Fibroblast of peridontal ligament (primary cell): ENCODE results near the gene KAT2A.

ENCODE experiments used
- DNase-seq: peaks from one replicate; pipeline ENCODE4 v3.0.0-alpha.2; 2010; ENCODE audit errors: extremely low read depth

Gene KAT2A

GRCh38 chr17:42135664-42136653 lies 14.8 kb upstream of the KAT2A start:
- peak; percentile 19 for DNase-seq

GRCh38 chr17:42135151-42135550 lies 14.0 kb upstream of the KAT2A start:
- DNase-seq = no peak

GRCh38 chr17:42133461-42134041 lies 12.4 kb upstream of the KAT2A start:
- DNase-seq = no peak

GRCh38 chr17:42132941-42133340 lies 11.8 kb upstream of the KAT2A start:
- DNase-seq = peak; percentile 86

GRCh38 chr17:42131981-42132432 lies 10.8 kb upstream of the KAT2A start:
- DNase-seq = peak; percentile 29

- no peak for DNase-seq
Observed at GRCh38 chr17:42131232-42131631, 10.1 kb upstream of the KAT2A start.

- DNase-seq = no peak
Observed at GRCh38 chr17:42130310-42130936, 9.3 kb upstream of the KAT2A start.

- DNase-seq = no peak
Observed at GRCh38 chr17:42129109-42129837, 8.1 kb upstream of the KAT2A start.

GRCh38 chr17:42127414-42127813 lies 6.2 kb upstream of the KAT2A start:
- DNase-seq = no peak

- DNase-seq = no peak
Observed at GRCh38 chr17:42126836-42127235, 5.7 kb upstream of the KAT2A start.

- DNase-seq = no peak
Observed at GRCh38 chr17:42125565-42125964, 4.4 kb upstream of the KAT2A start.

- DNase-seq = no peak
Observed at GRCh38 chr17:42124256-42124655, 3.1 kb upstream of the KAT2A start.

GRCh38 chr17:42122371-42123303 lies 1.5 kb upstream of the KAT2A start, which contains the start of gene HSPB9:
Gene HSPB9 (plus strand): TSS chr17:42122804. CDS start chr17:42122851, 47 bp downstream.
- no peak for DNase-seq

- no peak for DNase-seq
Observed at GRCh38 chr17:42120161-42120769, 902 bp downstream of the KAT2A start.

GRCh38 chr17:42119301-42119700 lies 1.9 kb downstream of the KAT2A start:
- no peak for DNase-seq

GRCh38 chr17:42118545-42118944 lies 2.6 kb downstream of the KAT2A start:
- peak; percentile 23 for DNase-seq

GRCh38 chr17:42118126-42118510 lies 3.0 kb downstream of the KAT2A start:
- DNase-seq = no peak

GRCh38 chr17:42117397-42118125 lies 3.6 kb downstream of the KAT2A start:
- no peak for DNase-seq

GRCh38 chr17:42116705-42117396 lies 4.3 kb downstream of the KAT2A start:
- DNase-seq = peak; percentile 81
